ENCODE results near the gene RNASEH2B.

The RNASEH2B gene

DNA sequence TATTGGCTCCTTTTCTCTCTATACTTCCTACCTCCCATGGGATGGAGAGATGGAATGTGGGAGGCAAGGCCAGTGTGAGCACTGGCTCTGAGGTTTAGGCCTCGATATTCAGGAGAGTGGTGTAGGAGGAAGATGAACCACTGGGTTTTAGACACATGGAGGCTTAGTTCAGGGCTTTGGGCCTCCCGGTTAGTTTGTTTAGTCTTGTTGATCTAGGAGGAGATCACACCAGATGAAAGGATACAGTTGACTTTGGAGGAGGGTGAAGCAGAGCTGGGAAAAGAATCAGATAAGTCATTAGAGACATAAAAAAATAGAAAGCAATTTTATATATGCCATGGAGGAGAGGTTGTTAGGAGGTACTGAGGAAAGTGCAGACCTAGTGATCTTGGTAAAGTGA lies 30.9 kb downstream of the RNASEH2B start:
- TF ChIP-seq, protein P1, sequence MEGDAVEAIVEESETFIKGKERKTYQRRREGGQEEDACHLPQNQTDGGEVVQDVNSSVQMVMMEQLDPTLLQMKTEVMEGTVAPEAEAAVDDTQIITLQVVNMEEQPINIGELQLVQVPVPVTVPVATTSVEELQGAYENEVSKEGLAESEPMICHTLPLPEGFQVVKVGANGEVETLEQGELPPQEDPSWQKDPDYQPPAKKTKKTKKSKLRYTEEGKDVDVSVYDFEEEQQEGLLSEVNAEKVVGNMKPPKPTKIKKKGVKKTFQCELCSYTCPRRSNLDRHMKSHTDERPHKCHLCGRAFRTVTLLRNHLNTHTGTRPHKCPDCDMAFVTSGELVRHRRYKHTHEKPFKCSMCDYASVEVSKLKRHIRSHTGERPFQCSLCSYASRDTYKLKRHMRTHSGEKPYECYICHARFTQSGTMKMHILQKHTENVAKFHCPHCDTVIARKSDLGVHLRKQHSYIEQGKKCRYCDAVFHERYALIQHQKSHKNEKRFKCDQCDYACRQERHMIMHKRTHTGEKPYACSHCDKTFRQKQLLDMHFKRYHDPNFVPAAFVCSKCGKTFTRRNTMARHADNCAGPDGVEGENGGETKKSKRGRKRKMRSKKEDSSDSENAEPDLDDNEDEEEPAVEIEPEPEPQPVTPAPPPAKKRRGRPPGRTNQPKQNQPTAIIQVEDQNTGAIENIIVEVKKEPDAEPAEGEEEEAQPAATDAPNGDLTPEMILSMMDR (IDR thresholded peaks at IDR 0.05; ENCODE audit: low read depth, low read length): no peak
- TF ChIP-seq, protein P2, sequence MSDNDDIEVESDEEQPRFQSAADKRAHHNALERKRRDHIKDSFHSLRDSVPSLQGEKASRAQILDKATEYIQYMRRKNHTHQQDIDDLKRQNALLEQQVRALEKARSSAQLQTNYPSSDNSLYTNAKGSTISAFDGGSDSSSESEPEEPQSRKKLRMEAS (IDR thresholded peaks at IDR 0.05; ENCODE audit: low read depth, low read length): no peak
- TF ChIP-seq MYC (IDR thresholded peaks at IDR 0.05; ENCODE audit: low read depth, low read length): no peak
- no peak for TF ChIP-seq POLR2A (IDR thresholded peaks at IDR 0.05; ENCODE audit: extremely low read depth, insufficient read length)
- H3K4me3 ChIP-seq (ENCODE audit: low read depth, low read length): no peak overlapping the region
- DNase-seq (ENCODE audit: low read depth): no peak

GRCh38 chr13:50941146-50941545 lies 31.6 kb downstream of the RNASEH2B start:
- no peak for DNase-seq (ENCODE audit: low read depth)
- TF ChIP-seq, protein P2 (IDR thresholded peaks at IDR 0.05; ENCODE audit: low read depth, low read length): no peak
- TF ChIP-seq, protein P1 (IDR thresholded peaks at IDR 0.05; ENCODE audit: low read depth, low read length): no peak
- TF ChIP-seq POLR2A (IDR thresholded peaks at IDR 0.05; ENCODE audit: extremely low read depth, insufficient read length): no peak
- TF ChIP-seq MYC (IDR thresholded peaks at IDR 0.05; ENCODE audit: low read depth, low read length): no peak
- H3K4me3 ChIP-seq (ENCODE audit: low read depth, low read length): no peak overlapping the region

- TF ChIP-seq, protein P1 (IDR thresholded peaks at IDR 0.05; ENCODE audit: low read depth, low read length): no peak
- TF ChIP-seq POLR2A (IDR thresholded peaks at IDR 0.05; ENCODE audit: extremely low read depth, insufficient read length) (no peak), MYC (IDR thresholded peaks at IDR 0.05; ENCODE audit: low read depth, low read length) (no peak)
- TF ChIP-seq, protein P2 (IDR thresholded peaks at IDR 0.05; ENCODE audit: low read depth, low read length): no peak
- no peak for DNase-seq (ENCODE audit: low read depth)
- no peak overlapping the region for H3K4me3 ChIP-seq (ENCODE audit: low read depth, low read length)
These were observed 33.2 kb downstream of the RNASEH2B start for GRCh38 chr13:50942630-50943311.

DNA sequence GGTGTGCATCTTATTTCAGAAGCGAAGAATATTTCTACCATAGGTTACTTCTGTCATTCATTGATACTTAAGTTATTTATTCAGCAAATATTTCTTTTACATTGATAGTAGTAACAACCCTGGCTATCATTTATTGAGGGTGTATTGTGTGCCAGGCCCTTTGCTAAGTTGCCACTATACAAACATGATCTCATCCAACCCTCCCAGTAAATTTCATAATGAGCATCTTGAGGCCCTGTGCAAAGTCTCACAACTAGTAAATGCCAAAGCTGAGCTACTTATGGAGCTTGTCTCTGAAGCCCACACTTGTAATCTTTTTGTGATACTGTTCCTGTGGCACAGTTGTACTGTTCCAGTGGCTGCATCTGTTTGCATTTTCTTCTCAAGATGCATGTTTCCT lies 36.1 kb downstream of the RNASEH2B start:
- no peak for DNase-seq (ENCODE audit: low read depth)
- no peak overlapping the region for H3K4me3 ChIP-seq (ENCODE audit: low read depth, low read length)
- TF ChIP-seq MYC (IDR thresholded peaks at IDR 0.05; ENCODE audit: low read depth, low read length) (no peak), POLR2A (IDR thresholded peaks at IDR 0.05; ENCODE audit: extremely low read depth, insufficient read length) (no peak)
- TF ChIP-seq, protein P2 (IDR thresholded peaks at IDR 0.05; ENCODE audit: low read depth, low read length): no peak
- TF ChIP-seq, protein P1 (IDR thresholded peaks at IDR 0.05; ENCODE audit: low read depth, low read length): no peak

- TF ChIP-seq, protein P2 (IDR thresholded peaks at IDR 0.05; ENCODE audit: low read depth, low read length): no peak
- no peak for TF ChIP-seq MYC (IDR thresholded peaks at IDR 0.05; ENCODE audit: low read depth, low read length)
- TF ChIP-seq, protein P1 (IDR thresholded peaks at IDR 0.05; ENCODE audit: low read depth, low read length): no peak
- no peak for TF ChIP-seq POLR2A (IDR thresholded peaks at IDR 0.05; ENCODE audit: extremely low read depth, insufficient read length)
- no peak overlapping the region for H3K4me3 ChIP-seq (ENCODE audit: low read depth, low read length)
- DNase-seq (ENCODE audit: low read depth): no peak
These were observed 39.0 kb downstream of the RNASEH2B start for GRCh38 chr13:50948601-50949000.

Data from NB4 (cell line).